ENCODE results near the gene OCSTAMP. TPM values are rescaled to one million over a fixed set of nuclear protein-coding genes. Genes with fewer than 3 reads are reported as not detected.

The OCSTAMP gene
- total RNA-seq, 4 donors from 2014 or later = not detected

DNA sequence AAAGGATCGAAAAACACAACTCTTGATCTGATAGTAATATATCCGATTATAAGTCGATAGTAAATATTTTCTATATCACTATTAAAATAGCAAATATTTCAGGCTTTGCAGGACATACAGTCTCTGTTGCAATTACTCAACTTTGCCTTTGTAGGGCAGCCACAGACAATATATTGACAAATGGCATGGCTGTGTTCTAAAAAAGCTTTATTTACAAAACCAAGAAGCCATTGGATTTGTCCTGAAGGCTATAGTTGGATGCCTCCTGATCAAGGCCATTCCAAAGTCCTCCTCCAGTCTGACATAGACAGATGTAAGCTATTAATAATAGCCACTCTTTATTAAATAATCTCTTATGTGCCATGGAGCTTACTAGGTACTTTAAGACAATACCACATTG is 5.9 kb downstream of the OCSTAMP start:
- H3K4me3 ChIP-seq = no peak overlapping the region
- WGBS, 2 donors = 88 to 89% methylated on average over 3 of the region's 3 CpGs
- H3K4me1 ChIP-seq = no peaks in the 10 kb centered on the region
- H3K9me3 ChIP-seq = no peaks in the 10 kb centered on the region
- DNase-seq = no peak
- no peaks in the 10 kb centered on the region for H3K36me3 ChIP-seq
- peaks cover 0 to 53% (median 0%) of the 10 kb centered on the region in 4 donors for H3K27me3 ChIP-seq
- no peak overlapping the region for H3K27ac ChIP-seq
- intact Hi-C loops (cut with DNase I) = no loop called here
- TF ChIP-seq, protein P1, sequence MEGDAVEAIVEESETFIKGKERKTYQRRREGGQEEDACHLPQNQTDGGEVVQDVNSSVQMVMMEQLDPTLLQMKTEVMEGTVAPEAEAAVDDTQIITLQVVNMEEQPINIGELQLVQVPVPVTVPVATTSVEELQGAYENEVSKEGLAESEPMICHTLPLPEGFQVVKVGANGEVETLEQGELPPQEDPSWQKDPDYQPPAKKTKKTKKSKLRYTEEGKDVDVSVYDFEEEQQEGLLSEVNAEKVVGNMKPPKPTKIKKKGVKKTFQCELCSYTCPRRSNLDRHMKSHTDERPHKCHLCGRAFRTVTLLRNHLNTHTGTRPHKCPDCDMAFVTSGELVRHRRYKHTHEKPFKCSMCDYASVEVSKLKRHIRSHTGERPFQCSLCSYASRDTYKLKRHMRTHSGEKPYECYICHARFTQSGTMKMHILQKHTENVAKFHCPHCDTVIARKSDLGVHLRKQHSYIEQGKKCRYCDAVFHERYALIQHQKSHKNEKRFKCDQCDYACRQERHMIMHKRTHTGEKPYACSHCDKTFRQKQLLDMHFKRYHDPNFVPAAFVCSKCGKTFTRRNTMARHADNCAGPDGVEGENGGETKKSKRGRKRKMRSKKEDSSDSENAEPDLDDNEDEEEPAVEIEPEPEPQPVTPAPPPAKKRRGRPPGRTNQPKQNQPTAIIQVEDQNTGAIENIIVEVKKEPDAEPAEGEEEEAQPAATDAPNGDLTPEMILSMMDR (IDR thresholded peaks at IDR 0.05) = no peak
- no peak for TF ChIP-seq POLR2A (IDR thresholded peaks at IDR 0.05)

GRCh38 chr20:46543959-46544358 is 6.5 kb downstream of the OCSTAMP start:
- no peaks in the 10 kb centered on the region for H3K36me3 ChIP-seq
- H3K4me3 ChIP-seq = no peak overlapping the region
- DNase-seq = no peak
- no peaks in the 10 kb centered on the region for H3K4me1 ChIP-seq
- WGBS, 2 donors = 30 to 38% methylated on average over 1 of the region's 1 CpG
- H3K27ac ChIP-seq = no peak overlapping the region
- TF ChIP-seq, protein P1 (IDR thresholded peaks at IDR 0.05) = no peak
- TF ChIP-seq POLR2A (IDR thresholded peaks at IDR 0.05) = no peak
- no peaks in the 10 kb centered on the region for H3K9me3 ChIP-seq
- intact Hi-C loops (cut with DNase I) = no loop called here
- peaks cover 0 to 55% (median 0%) of the 10 kb centered on the region in 4 donors for H3K27me3 ChIP-seq

DNA sequence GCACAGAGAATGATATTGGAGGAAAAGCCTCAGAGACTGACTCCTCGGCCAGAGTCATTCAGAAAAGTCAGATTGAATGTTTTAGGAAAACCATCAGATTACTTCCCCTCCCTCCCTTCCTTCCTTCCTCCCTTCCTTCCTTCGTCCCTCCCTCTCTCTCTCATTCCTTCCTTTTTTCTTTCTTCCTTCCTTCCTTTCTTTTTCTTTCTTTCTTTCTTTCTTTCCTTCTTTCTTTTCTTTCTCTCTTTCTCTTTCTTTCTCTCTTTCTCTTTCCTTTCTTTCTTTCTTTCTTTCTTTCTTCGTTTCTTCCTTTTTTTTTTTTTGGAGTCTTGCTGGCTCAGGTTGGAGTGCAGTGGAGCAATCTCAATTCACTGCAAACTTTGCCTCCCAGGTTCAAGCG is 7.4 kb downstream of the OCSTAMP start:
- TF ChIP-seq, protein P1 (IDR thresholded peaks at IDR 0.05) = no peak
- TF ChIP-seq POLR2A (IDR thresholded peaks at IDR 0.05) = no peak
- H3K4me1 ChIP-seq = no peaks in the 10 kb centered on the region
- peaks cover 0 to 64% (median 0%) of the 10 kb centered on the region in 4 donors for H3K27me3 ChIP-seq
- DNase-seq = no peak
- no peak overlapping the region for H3K27ac ChIP-seq
- H3K36me3 ChIP-seq = no peaks in the 10 kb centered on the region
- intact Hi-C loops (cut with DNase I) = no loop called here
- 69 to 74% methylated on average over 3 of the region's 4 CpGs for WGBS, 2 donors
- no peaks in the 10 kb centered on the region for H3K9me3 ChIP-seq
- H3K4me3 ChIP-seq = no peak overlapping the region

DNA sequence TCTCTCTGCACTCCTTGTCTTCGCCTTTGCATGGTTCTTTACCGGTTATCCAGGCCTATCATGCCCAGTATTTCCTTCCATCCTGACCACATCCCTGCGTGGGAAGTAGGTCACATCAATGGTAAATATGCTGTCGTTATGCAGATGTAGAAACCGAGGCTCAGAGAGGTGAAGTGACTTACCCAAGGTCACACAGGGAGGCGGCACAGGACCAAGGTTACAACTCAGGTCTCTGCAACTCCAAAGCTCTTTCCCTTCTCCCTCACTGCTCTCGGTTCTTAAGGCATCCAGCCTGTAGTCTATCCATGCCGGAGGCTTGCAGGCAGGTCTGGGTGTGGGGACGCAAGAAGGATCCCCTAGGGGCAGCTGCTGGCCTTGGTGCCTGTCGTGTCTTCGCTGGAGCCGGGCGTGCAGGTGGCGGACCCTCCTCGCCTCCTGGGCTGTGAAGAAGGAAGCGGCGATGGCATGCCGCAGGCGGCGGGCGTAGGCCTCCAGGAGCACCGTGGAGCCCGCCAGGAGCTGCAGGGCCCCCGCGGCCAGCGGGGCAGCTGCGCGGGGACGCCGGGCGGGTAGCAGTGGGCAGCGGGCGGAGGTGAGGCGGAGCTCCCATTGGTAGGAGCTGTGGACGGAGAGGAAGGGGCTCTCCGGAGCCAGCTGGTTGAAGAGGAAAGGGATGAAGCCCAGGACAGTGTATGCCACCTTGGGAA is 9.1 kb downstream of the OCSTAMP start:
- no peak for DNase-seq
- TF ChIP-seq, protein P1 (IDR thresholded peaks at IDR 0.05) = no peak
- no peak for TF ChIP-seq POLR2A (IDR thresholded peaks at IDR 0.05)
- no peak overlapping the region for H3K27ac ChIP-seq
- intact Hi-C loops (cut with DNase I) = no loop called here
- WGBS, 2 donors = 65 to 69% methylated on average over 20 to 22 of the region's 36 CpGs
- H3K36me3 ChIP-seq = no peaks in the 10 kb centered on the region
- H3K27me3 ChIP-seq = peaks cover 0 to 80% (median 0%) of the 10 kb centered on the region in 4 donors
- H3K4me3 ChIP-seq = no peak overlapping the region
- no peaks in the 10 kb centered on the region for H3K4me1 ChIP-seq
- no peaks in the 10 kb centered on the region for H3K9me3 ChIP-seq

DNA sequence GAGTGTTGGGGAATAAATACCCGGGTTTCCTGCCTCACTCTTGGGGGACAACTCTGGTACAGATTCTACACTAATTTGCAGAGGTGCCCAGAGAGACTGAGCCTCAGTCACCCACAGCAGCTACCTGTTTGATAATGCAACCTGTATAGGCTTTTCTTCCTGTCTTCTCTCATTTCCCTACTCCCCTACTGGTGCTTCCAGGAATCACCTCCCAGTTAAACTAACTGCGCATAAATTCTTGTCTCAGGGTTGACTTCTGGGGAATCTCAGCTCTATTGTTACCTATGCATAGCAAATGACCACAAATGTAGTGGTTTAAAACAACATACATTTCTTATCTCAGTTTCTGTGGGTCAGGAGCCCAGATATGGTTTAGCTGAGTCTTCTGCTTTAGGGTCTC is 11.3 kb downstream of the OCSTAMP start:
- TF ChIP-seq, protein P1 (IDR thresholded peaks at IDR 0.05) = peak in 1 of 6 experiments; percentile 21
- TF ChIP-seq POLR2A (IDR thresholded peaks at IDR 0.05) = no peak
- H3K27ac ChIP-seq = no peak overlapping the region
- DNase-seq = no peak
- H3K4me1 ChIP-seq = no peaks in the 10 kb centered on the region
- H3K4me3 ChIP-seq = no peak overlapping the region
- no peaks in the 10 kb centered on the region for H3K9me3 ChIP-seq
- intact Hi-C loops (cut with DNase I) = no loop called here
- H3K27me3 ChIP-seq = peaks cover 0 to 74% (median 0%) of the 10 kb centered on the region in 4 donors
- 68 to 86% methylated on average over 2 of the region's 2 CpGs for WGBS, 2 donors
- no peaks in the 10 kb centered on the region for H3K36me3 ChIP-seq

Data from esophagus squamous epithelium (tissue), 5 donors.